Activated CD8-positive, alpha-beta T cell treated with anti-CD3 and anti-CD28 coated beads for 36 hours (primary cell): ENCODE results near the gene LNP1. TPM values are rescaled to one million over a fixed set of nuclear protein-coding genes. Genes with fewer than 3 reads are reported as not detected.
A peak's percentile ranks its signal among the peaks of the same experiment; 100 is the strongest.
"Not testable (repeated sequence)": the region's sequence is repeated elsewhere in the genome, so short reads cannot be mapped to it uniquely, and the experiment has no call there.

ENCODE experiments used
- ATAC-seq: fragments of 200-7000 bp; cut with Tn5 transposase; one replicate; pipeline ENCODE4 v1.10.0; 2021; ENCODE audit warnings: mild to moderate bottlenecking, moderate library complexity
- CTCF ChIA-PET: fragments of 350-600 bp; sonication (Branson Sonifier 250); formaldehyde crosslinking; loops from one replicate; lab custom pipeline; 2021; ENCODE audit warnings: antibody characterized with exemption; lab: Charles Lee
- POLR2A ChIA-PET: fragments of 350-600 bp; sonication (Branson Sonifier 250); formaldehyde crosslinking; loops from one replicate; lab custom pipeline; 2021; ENCODE audit warnings: antibody characterized with exemption; lab: Charles Lee
- DNase-seq: peaks from one replicate; pipeline ENCODE4 v3.0.0-alpha.2; 2020
- H3K27ac Mint-ChIP-seq: one replicate; pipeline ENCODE4 v1.8.0; 2021; ENCODE audit warnings: mild to moderate bottlenecking, mixed read lengths
- H3K27me3 Mint-ChIP-seq: one replicate; pipeline ENCODE4 v1.8.0; 2021; ENCODE audit warnings: mixed read lengths
- H3K36me3 Mint-ChIP-seq: one replicate; pipeline ENCODE4 v1.8.0; 2021; ENCODE audit warnings: low read depth, mixed read lengths
- H3K4me1 Mint-ChIP-seq: one replicate; pipeline ENCODE4 v1.8.0; 2021; ENCODE audit warnings: low read depth, mixed read lengths
- H3K4me3 Mint-ChIP-seq: one replicate; pipeline ENCODE4 v1.8.0; 2021; ENCODE audit warnings: mild to moderate bottlenecking, moderate library complexity, mixed read lengths
- H3K9me3 Mint-ChIP-seq: one replicate; pipeline ENCODE4 v1.8.0; 2021; ENCODE audit warnings: mixed read lengths
- intact Hi-C: fragments of 100-400 bp; cut with micrococcal nuclease; formaldehyde crosslinking; loops from one replicate; pipeline ENCODE4 v1.10.0; 2022
- total RNA-seq, 2 experiments: library from RNA; stranded (reverse); gene quantifications; one replicate each; pipeline ENCODE4 v1.2.3, GENCODE V29; 2021
- TF ChIP-seq, protein P1 (sequence below): fragments of 200-600 bp; IDR thresholded peaks from one replicate; pipeline ENCODE4 v1.8.0; 2022; ENCODE audit warnings: antibody characterized with exemption, mild to moderate bottlenecking

The LNP1 gene
- total RNA-seq, 2 experiments from 2014 or later, result 2.5 TPM

- H3K4me1 Mint-ChIP-seq, result peaks cover 8% of the 10 kb centered on the region
- ATAC-seq, result no peak
- POLR2A ChIA-PET, result interaction anchor here (0.7 kb wide), 1 partner anchor 198 kb away, joined by 3 read pairs; no protein-coding TSS in a partner anchor
Observed at GRCh38 chr3:100437721-100438622, 36.6 kb downstream of the LNP1 start.

DNA sequence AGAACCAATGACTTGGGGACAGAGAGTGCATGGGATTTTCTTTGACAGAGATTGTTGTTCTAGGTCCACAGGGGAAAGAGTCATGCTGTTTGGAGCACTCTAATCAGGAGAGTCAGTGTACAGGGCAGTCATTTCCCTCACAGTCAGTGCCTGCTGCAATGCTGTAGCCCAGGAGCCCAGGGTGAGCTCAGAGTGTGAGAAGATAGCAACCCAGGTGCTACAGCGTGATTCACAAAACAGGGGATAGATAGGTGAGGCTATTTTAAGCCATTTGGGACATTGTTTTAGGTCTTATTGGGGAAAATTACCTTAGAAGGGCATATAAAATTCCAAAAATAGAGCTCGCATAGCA, 37.3 kb downstream of the LNP1 start:
- DNase-seq, result no peak
- intact Hi-C loops, result no loop called here
- Mint-ChIP-seq H3K4me3 (no peak overlapping the region), H3K27me3 (no peaks in the 10 kb centered on the region), H3K4me1 (peaks cover 8% of the 10 kb centered on the region), H3K27ac (no peak overlapping the region), H3K9me3 (no peaks in the 10 kb centered on the region), H3K36me3 (no peaks in the 10 kb centered on the region)
- TF ChIP-seq, protein P1, sequence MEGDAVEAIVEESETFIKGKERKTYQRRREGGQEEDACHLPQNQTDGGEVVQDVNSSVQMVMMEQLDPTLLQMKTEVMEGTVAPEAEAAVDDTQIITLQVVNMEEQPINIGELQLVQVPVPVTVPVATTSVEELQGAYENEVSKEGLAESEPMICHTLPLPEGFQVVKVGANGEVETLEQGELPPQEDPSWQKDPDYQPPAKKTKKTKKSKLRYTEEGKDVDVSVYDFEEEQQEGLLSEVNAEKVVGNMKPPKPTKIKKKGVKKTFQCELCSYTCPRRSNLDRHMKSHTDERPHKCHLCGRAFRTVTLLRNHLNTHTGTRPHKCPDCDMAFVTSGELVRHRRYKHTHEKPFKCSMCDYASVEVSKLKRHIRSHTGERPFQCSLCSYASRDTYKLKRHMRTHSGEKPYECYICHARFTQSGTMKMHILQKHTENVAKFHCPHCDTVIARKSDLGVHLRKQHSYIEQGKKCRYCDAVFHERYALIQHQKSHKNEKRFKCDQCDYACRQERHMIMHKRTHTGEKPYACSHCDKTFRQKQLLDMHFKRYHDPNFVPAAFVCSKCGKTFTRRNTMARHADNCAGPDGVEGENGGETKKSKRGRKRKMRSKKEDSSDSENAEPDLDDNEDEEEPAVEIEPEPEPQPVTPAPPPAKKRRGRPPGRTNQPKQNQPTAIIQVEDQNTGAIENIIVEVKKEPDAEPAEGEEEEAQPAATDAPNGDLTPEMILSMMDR, result no peak
- CTCF ChIA-PET, result interaction anchor here (2.6 kb wide), 1 partner anchor 12 kb away, joined by 7 read pairs; no protein-coding TSS in a partner anchor
- ATAC-seq, result no peak
- POLR2A ChIA-PET, result no interaction called here

More at GRCh38 chr3:100437721-100438622, 36.6 kb downstream of the LNP1 start:
- Mint-ChIP-seq H3K27me3 (no peaks in the 10 kb centered on the region), H3K36me3 (no peaks in the 10 kb centered on the region), H3K9me3 (no peaks in the 10 kb centered on the region), H3K27ac (no peak overlapping the region), H3K4me3 (no peak overlapping the region)
- intact Hi-C loops, result no loop called here
- no peak for DNase-seq
- TF ChIP-seq, protein P1, result no peak
- CTCF ChIA-PET, result interaction anchor here (2.6 kb wide), 1 partner anchor 11 kb away, joined by 7 read pairs; no protein-coding TSS in a partner anchor

GRCh38 chr3:100440895-100441294, 39.6 kb downstream of the LNP1 start:
- Mint-ChIP-seq H3K27ac (no peak overlapping the region), H3K4me1 (peaks cover 8% of the 10 kb centered on the region), H3K4me3 (no peak overlapping the region), H3K27me3 (no peaks in the 10 kb centered on the region), H3K9me3 (peaks cover 2% of the 10 kb centered on the region), H3K36me3 (peaks cover 2% of the 10 kb centered on the region)
- TF ChIP-seq, protein P1, result no peak
- POLR2A ChIA-PET, result no interaction called here
- DNase-seq (peak; percentile 16), ATAC-seq (peak; percentile 61)
- intact Hi-C loops, result no loop called here
- CTCF ChIA-PET, result interaction anchor here (1.3 kb wide), 1 partner anchor 149 kb away, joined by 4 read pairs; no protein-coding TSS in a partner anchor

GRCh38 chr3:100443690-100444089, 42.4 kb downstream of the LNP1 start:
- Mint-ChIP-seq H3K36me3 (peaks cover 2% of the 10 kb centered on the region), H3K4me3 (no peak overlapping the region), H3K27ac (no peak overlapping the region), H3K9me3 (peaks cover 2% of the 10 kb centered on the region), H3K4me1 (peaks cover 8% of the 10 kb centered on the region), H3K27me3 (no peaks in the 10 kb centered on the region)
- TF ChIP-seq, protein P1, result no peak
- CTCF ChIA-PET, result no interaction called here
- ATAC-seq (no peak), DNase-seq (no peak)
- intact Hi-C loops, result no loop called here
- POLR2A ChIA-PET, result no interaction called here

DNA sequence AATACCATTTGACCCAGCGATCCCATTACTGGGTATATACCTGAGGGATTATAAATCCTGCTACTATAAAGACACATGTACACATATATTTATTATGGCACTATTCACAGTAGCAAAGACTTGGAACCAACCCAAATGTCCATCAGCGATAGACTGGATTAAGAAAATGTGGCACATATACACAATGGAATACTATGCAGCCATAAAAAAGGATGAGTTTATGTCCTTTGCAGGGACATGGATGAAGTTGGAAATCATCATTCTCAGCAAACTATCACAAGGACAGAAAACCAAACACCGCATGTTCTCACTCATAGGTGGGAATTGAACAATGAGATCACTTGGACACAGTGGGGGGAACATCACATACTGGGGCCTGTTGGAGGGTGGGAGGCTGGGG, 45.7 kb downstream of the LNP1 start:
- not testable (repeated sequence) for H3K4me3 Mint-ChIP-seq, H3K27me3 Mint-ChIP-seq

More for the DNA sequence above, 45.7 kb downstream of the LNP1 start:
- H3K9me3 Mint-ChIP-seq, ATAC-seq, DNase-seq, intact Hi-C loops, H3K27ac Mint-ChIP-seq, H3K4me1 Mint-ChIP-seq, POLR2A ChIA-PET, H3K36me3 Mint-ChIP-seq: not testable (repeated sequence)
- CTCF ChIA-PET, result interaction anchor here (2.6 kb wide), 1 partner anchor 16 kb away, joined by 12 read pairs; no protein-coding TSS in a partner anchor
